ENCODE results near the gene ADARB2. TPM values are rescaled to one million over a fixed set of nuclear protein-coding genes. Genes with fewer than 3 reads are reported as not detected.

The ADARB2 gene
- total and polyA plus RNA-seq, 7 donors: 0.05 to 0.39 (median 0.15) TPM; not detected in 2

GRCh38 chr10:1316809-1317143, 420.5 kb downstream of the ADARB2 start:
- H3K27ac ChIP-seq: no peak overlapping the region
- peaks cover 0 to 4% (median 0%) of the 10 kb centered on the region in 3 donors for H3K27me3 ChIP-seq (ENCODE audit: insufficient read depth in 3 of 3, low read length in 2 of 3)
- DNase-seq (no peak), ATAC-seq (no peak)
- no peaks in the 10 kb centered on the region for H3K9me3 ChIP-seq
- no peak overlapping the region for H3K4me3 ChIP-seq
- H3K36me3 ChIP-seq (ENCODE audit: insufficient read depth in 1 of 2, low read depth in 1 of 2): no peaks in the 10 kb centered on the region
- no peak for TF ChIP-seq CTCF (IDR thresholded peaks at IDR 0.05)
- intact Hi-C loops (cut with DNase I): no loop called here
- WGBS, 3 donors: 34 to 44% (median 41%) methylated on average over 8 of the region's 8 CpGs
- H3K4me1 ChIP-seq: no peaks in the 10 kb centered on the region

GRCh38 chr10:1316121-1316808, 421.1 kb downstream of the ADARB2 start:
- H3K27ac ChIP-seq: no peak overlapping the region
- 56 to 59% (median 58%) methylated on average over 16 of the region's 16 CpGs for WGBS, 3 donors
- TF ChIP-seq CTCF (IDR thresholded peaks at IDR 0.05): no peak
- H3K27me3 ChIP-seq (ENCODE audit: insufficient read depth in 3 of 3, low read length in 2 of 3): peaks cover 0 to 4% (median 0%) of the 10 kb centered on the region in 3 donors
- intact Hi-C loops (cut with DNase I): no loop called here
- H3K9me3 ChIP-seq: no peaks in the 10 kb centered on the region
- ATAC-seq: no peak
- DNase-seq: no peak
- no peaks in the 10 kb centered on the region for H3K4me1 ChIP-seq
- no peak overlapping the region for H3K4me3 ChIP-seq
- no peaks in the 10 kb centered on the region for H3K36me3 ChIP-seq (ENCODE audit: insufficient read depth in 1 of 2, low read depth in 1 of 2)

GRCh38 chr10:1315178-1315577, 422.1 kb downstream of the ADARB2 start:
- no peak for TF ChIP-seq CTCF (IDR thresholded peaks at IDR 0.05)
- Histone ChIP-seq H3K27me3 (ENCODE audit: insufficient read depth in 3 of 3, low read length in 2 of 3) (no peaks in the 10 kb centered on the region), H3K4me1 (no peaks in the 10 kb centered on the region), H3K36me3 (ENCODE audit: insufficient read depth in 1 of 2, low read depth in 1 of 2) (no peaks in the 10 kb centered on the region), H3K4me3 (no peak overlapping the region), H3K27ac (no peak overlapping the region), H3K9me3 (no peaks in the 10 kb centered on the region)
- DNase-seq (no peak), ATAC-seq (no peak)
- WGBS, 3 donors: 87 to 89% (median 87%) methylated on average over 8 to 10 of the region's 10 CpGs
- intact Hi-C loops (cut with DNase I): no loop called here

GRCh38 chr10:1311726-1312125, 425.6 kb downstream of the ADARB2 start:
- TF ChIP-seq CTCF (IDR thresholded peaks at IDR 0.05): no peak
- Histone ChIP-seq H3K4me1 (no peaks in the 10 kb centered on the region), H3K27ac (no peak overlapping the region), H3K36me3 (ENCODE audit: insufficient read depth in 1 of 2, low read depth in 1 of 2) (no peaks in the 10 kb centered on the region), H3K27me3 (ENCODE audit: insufficient read depth in 3 of 3, low read length in 2 of 3) (no peaks in the 10 kb centered on the region), H3K4me3 (no peak overlapping the region), H3K9me3 (no peaks in the 10 kb centered on the region)
- ATAC-seq (no peak), DNase-seq (no peak)
- intact Hi-C loops (cut with DNase I): no loop called here
- WGBS, 3 donors: 86% methylated on average over 7 of the region's 7 CpGs

- Histone ChIP-seq H3K36me3 (ENCODE audit: insufficient read depth in 1 of 2, low read depth in 1 of 2) (no peaks in the 10 kb centered on the region), H3K4me1 (no peaks in the 10 kb centered on the region), H3K4me3 (no peak overlapping the region), H3K27ac (no peak overlapping the region), H3K27me3 (ENCODE audit: insufficient read depth in 3 of 3, low read length in 2 of 3) (no peaks in the 10 kb centered on the region), H3K9me3 (no peaks in the 10 kb centered on the region)
- no peak for ATAC-seq
- intact Hi-C loops (cut with DNase I): no loop called here
- no peak for TF ChIP-seq CTCF (IDR thresholded peaks at IDR 0.05)
- DNase-seq: no peak
- WGBS, 3 donors: 55 to 62% (median 61%) methylated on average over 9 of the region's 9 CpGs
These were observed 427.0 kb downstream of the ADARB2 start for GRCh38 chr10:1310271-1310789.
